Posterior cingulate gyrus (tissue), 11 donors: ENCODE measurements around the gene B4GALT2.

Experiments used
- DNase-seq, 10 donors: peaks; one replicate each; pipeline versions ENCODE4 v3.0.0 to v3.0.0-alpha.2; 2020 to 2021; ENCODE audit warnings: mixed read lengths in 3 of 10
- intact Hi-C: fragments of 100-400 bp; cut with DNase I; formaldehyde crosslinking; loops from one replicate; pipeline ENCODE4 v1.15.1; 2023

The B4GALT2 gene

GRCh38 chr1:43965316-43965715 is 13.7 kb upstream of the B4GALT2 start:
- intact Hi-C loops = no loop called here
- no peak for DNase-seq

GRCh38 chr1:43968348-43968948 is 10.6 kb upstream of the B4GALT2 start:
- peak in 1 of 10 donors; percentile 24 for DNase-seq
- intact Hi-C loops = no loop called here

GRCh38 chr1:43969416-43969745 is 9.6 kb upstream of the B4GALT2 start:
- intact Hi-C loops = no loop called here
- DNase-seq = peak in 1 of 10 donors; percentile 66

- intact Hi-C loops = no loop called here
- peak; percentile 97 to 99 (median 98) for DNase-seq
Measured at GRCh38 chr1:43969746-43970466, 9.1 kb upstream of the B4GALT2 start, which contains the start of gene DPH2. Gene DPH2 (plus strand): TSS chr1:43970010. CDS start chr1:43970176, 166 bp downstream.

- intact Hi-C loops = no loop called here
- peak in 2 of 10 donors; percentile 50 to 67 for DNase-seq
Measured at GRCh38 chr1:43970502-43970901, 8.5 kb upstream of the B4GALT2 start.

GRCh38 chr1:43970911-43971310 is 8.1 kb upstream of the B4GALT2 start:
- peak in 3 of 10 donors; percentile 24 to 78 (median 59) for DNase-seq

GRCh38 chr1:43971336-43971980 is 7.6 kb upstream of the B4GALT2 start:
- peak in 3 of 10 donors; percentile 39 to 72 (median 63) for DNase-seq
- intact Hi-C loops = no loop called here

More at GRCh38 chr1:43970911-43971310, 8.1 kb upstream of the B4GALT2 start:
- intact Hi-C loops = no loop called here

- DNase-seq = peak in 1 of 10 donors; percentile 39
- intact Hi-C loops = loop anchor here (2.0 kb wide), 1 partner anchor 27 kb away; the partner anchor contains the start of gene IPO13
Measured at GRCh38 chr1:43973981-43974442, 5.0 kb upstream of the B4GALT2 start.

- peak; percentile 97 to 100 (median 99) for DNase-seq
- intact Hi-C loops = loop anchor here (2.0 kb wide), 1 partner anchor 28 kb away; the partner anchor contains the start of gene IPO13
Measured at GRCh38 chr1:43974443-43975248, 4.4 kb upstream of the B4GALT2 start, which contains the start of gene ATP6V0B. Gene ATP6V0B (plus strand): TSS chr1:43974960. CDS start chr1:43975041, 81 bp downstream.

GRCh38 chr1:43975249-43975961 is 3.6 kb upstream of the B4GALT2 start:
- intact Hi-C loops = loop anchor here (2.0 kb wide), 1 partner anchor 29 kb away; the partner anchor contains the start of gene IPO13
- peak in 6 of 10 donors; percentile 46 to 88 (median 64) for DNase-seq

- peak in 2 of 10 donors; percentile 17 to 37 for DNase-seq
- intact Hi-C loops = no loop called here
Measured at GRCh38 chr1:43976045-43976444, 3.0 kb upstream of the B4GALT2 start.

GRCh38 chr1:43976890-43977289 is 2.1 kb upstream of the B4GALT2 start:
- peak in 1 of 10 donors; percentile 48 for DNase-seq
- intact Hi-C loops = no loop called here

- peak in 2 of 10 donors; percentile 38 to 40 for DNase-seq
- intact Hi-C loops = no loop called here
Measured at GRCh38 chr1:43977376-43978263, 1.4 kb upstream of the B4GALT2 start.

- peak in 2 of 10 donors; percentile 45 to 62 for DNase-seq
- intact Hi-C loops = no loop called here
Measured at GRCh38 chr1:43978264-43978550, 803 bp upstream of the B4GALT2 start.

GRCh38 chr1:43979261-43979527 is 184 bp downstream of the B4GALT2 start:
- intact Hi-C loops = no loop called here
- DNase-seq = no peak

GRCh38 chr1:43979528-43980254 is 681 bp downstream of the B4GALT2 start:
- intact Hi-C loops = no loop called here
- DNase-seq = peak in 5 of 10 donors; percentile 35 to 89 (median 84)

- intact Hi-C loops = no loop called here
- peak in 1 of 10 donors; percentile 68 for DNase-seq
Measured at GRCh38 chr1:43980255-43981134, 1.5 kb downstream of the B4GALT2 start.
